A204.1 (cell line): ENCODE data around the gene STKLD1.
"Not testable (repeated sequence)": the region's sequence is repeated elsewhere in the genome, so short reads cannot be mapped to it uniquely, and the experiment has no call there.

Experiments used
- FAIRE-seq: peaks from 2 replicates; lab custom pipeline; 2012; peaks lifted over from hg19 to GRCh38; lab: Jason Lieb, UNC

The STKLD1 gene

GRCh38 chr9:133375724-133376654 is at the start of gene STKLD1, which contains the start of gene SURF4:
STKLD1 (plus strand) TSS chr9:133376366; CDS start chr9:133376474, 108 bp downstream.
SURF4 (minus strand) TSS chr9:133376060; CDS start chr9:133375969, 91 bp downstream.
- no peak for FAIRE-seq

- FAIRE-seq = not testable (repeated sequence)
These were observed 49.1 kb upstream of the STKLD1 start for GRCh38 chr9:133327021-133327420.

GRCh38 chr9:133327834-133328484 is 48.2 kb upstream of the STKLD1 start:
- FAIRE-seq = no peak

- not testable (repeated sequence) for FAIRE-seq
These were observed 46.6 kb upstream of the STKLD1 start for GRCh38 chr9:133329306-133330156.

GRCh38 chr9:133331221-133331620 is 44.9 kb upstream of the STKLD1 start:
- no peak for FAIRE-seq

GRCh38 chr9:133331641-133332380 is 44.4 kb upstream of the STKLD1 start:
- FAIRE-seq = no peak

GRCh38 chr9:133332381-133332730 is 43.8 kb upstream of the STKLD1 start:
- FAIRE-seq = no peak

GRCh38 chr9:133333011-133333410 is 43.2 kb upstream of the STKLD1 start:
- no peak for FAIRE-seq

- no peak for FAIRE-seq
These were observed 42.6 kb upstream of the STKLD1 start for GRCh38 chr9:133333566-133333965.

GRCh38 chr9:133334161-133334560 is 42.0 kb upstream of the STKLD1 start:
- no peak for FAIRE-seq

- FAIRE-seq = not testable (repeated sequence)
These were observed 41.3 kb upstream of the STKLD1 start for GRCh38 chr9:133334888-133335287.

- no peak for FAIRE-seq
These were observed 40.0 kb upstream of the STKLD1 start, which contains the start of gene SURF6 for GRCh38 chr9:133335924-133336811. SURF6 (minus strand) TSS chr9:133336188; CDS start chr9:133336132, 56 bp downstream.

GRCh38 chr9:133339641-133340040 is 36.5 kb upstream of the STKLD1 start:
- no peak for FAIRE-seq

- no peak for FAIRE-seq
These were observed 35.9 kb upstream of the STKLD1 start for GRCh38 chr9:133340256-133340655.

- FAIRE-seq = no peak
These were observed 35.2 kb upstream of the STKLD1 start for GRCh38 chr9:133340916-133341315.

GRCh38 chr9:133341369-133342068 is 34.6 kb upstream of the STKLD1 start:
- FAIRE-seq = no peak

- FAIRE-seq = no peak
These were observed 34.1 kb upstream of the STKLD1 start for GRCh38 chr9:133342069-133342406.

- no peak for FAIRE-seq
These were observed 33.6 kb upstream of the STKLD1 start for GRCh38 chr9:133342570-133342969.

GRCh38 chr9:133344071-133344470 is 32.1 kb upstream of the STKLD1 start:
- FAIRE-seq = no peak

GRCh38 chr9:133344979-133345378 is 31.2 kb upstream of the STKLD1 start:
- no peak for FAIRE-seq
